GM12878 (cell line): Measurements from ENCODE around the gene CRB1. TPM values are rescaled to one million over a fixed set of nuclear protein-coding genes. Genes with fewer than 3 reads are reported as not detected.

Experiments
- CHD2 ChIP-seq: IDR thresholded peaks from 2 replicates; pipeline ENCODE4 v1.6.1; 2011; ENCODE audit warnings: low read depth, low read length, improper control_type of control experiment, borderline replicate concordance
- ESRRA ChIP-seq: IDR thresholded peaks from 2 replicates; pipeline ENCODE4 v1.6.1; 2012; ENCODE audit warnings: mild to moderate bottlenecking, low read length, improper control_type of control experiment
- JUND ChIP-seq: IDR thresholded peaks from 2 replicates; pipeline ENCODE4 v1.6.1; 2012; ENCODE audit warnings: low read depth, mild to moderate bottlenecking, low read length, improper control_type of control experiment, moderate library complexity
- KDM1A ChIP-seq: fragments of 200-600 bp; sonication (generic); IDR thresholded peaks from 2 replicates; pipeline ENCODE4 v1.6.1; 2016; ENCODE audit warnings: borderline replicate concordance
- MTA2 ChIP-seq: fragments of 450-650 bp; IDR thresholded peaks from 2 replicates; pipeline ENCODE4 v1.6.1; 2016; ENCODE audit warnings: low read depth, mild to moderate bottlenecking, moderate library complexity
- NRF1 ChIP-seq: conservative IDR thresholded peaks from 2 replicates; pipeline ENCODE4 v1.6.1; 2011; ENCODE audit warnings: mild to moderate bottlenecking, low read depth, low read length, improper control_type of control experiment
- PAX5 ChIP-seq: IDR thresholded peaks from 2 replicates; pipeline ENCODE4 v1.6.1; 2011; ENCODE audit warnings: low read depth, low read length, borderline replicate concordance
- POLR2AphosphoS5 ChIP-seq: IDR thresholded peaks from 2 replicates; pipeline ENCODE4 v1.6.1; 2011; ENCODE audit warnings: mild to moderate bottlenecking, low read length, inconsistent platforms
- RFX5 ChIP-seq: IDR thresholded peaks from 2 replicates; pipeline ENCODE4 v1.6.1; 2011; ENCODE audit warnings: low read depth, low read length, improper control_type of control experiment
- ZNF207 ChIP-seq: fragments of 450-650 bp; IDR thresholded peaks from 2 replicates; pipeline ENCODE4 v1.6.1; 2014; ENCODE audit warnings: antibody characterized with exemption, mild to moderate bottlenecking, borderline replicate concordance
- polyA plus RNA-seq, 11 experiments: library from polyadenylated mRNA; depleted of rRNA in 4 of 11; unstranded in 6 of 11; stranded (reverse) in 5 of 11; fragments of >200 nt; fragmentation: Nextera tagmentation in 4 of 11; fragmentation: Illumina TruSeq in 1 of 11; extraction: Ambion mirVana in 4 of 11; extraction: Trizol in 1 of 11; gene quantifications; 1 replicate in 1 of 11; 2 replicates in 10 of 11; pipeline versions ENCODE4 v1.2.1 to v1.2.3, GENCODE V29; 2011 to 2016; ENCODE audit warnings: inconsistent platforms in 2 of 11, missing spikeins in 2 of 11, low read depth in 1 of 11
- total RNA-seq, 4 experiments: library from RNA; depleted of rRNA in 3 of 4; stranded (reverse); fragments of >200 nt in 3 of 4; fragmentation: Illumina TruSeq in 1 of 4; extraction: Trizol in 1 of 4; gene quantifications; 2 replicates each; pipeline versions ENCODE4 v1.2.1 to v1.2.3, GENCODE V29; 2013 to 2021
- TF ChIP-seq, protein P1 (sequence below): IDR thresholded peaks from 2 replicates; pipeline ENCODE4 v1.6.1; 2012; ENCODE audit warnings: improper control_type of control experiment, low read depth, low read length; ENCODE audit not compliant: insufficient replicate concordance
- TF ChIP-seq, protein P2 (sequence below): IDR thresholded peaks from 2 replicates; pipeline ENCODE4 v1.6.1; 2012; ENCODE audit warnings: low read depth, low read length, improper control_type of control experiment

CRB1 gene
- total and polyA plus RNA-seq, 10 of the 15 experiments (the other 5 are each of a cell fraction or from before 2014, with no cell fraction given) = 0.06 to 0.10 (median 0.06) TPM; not detected in 7

DNA sequence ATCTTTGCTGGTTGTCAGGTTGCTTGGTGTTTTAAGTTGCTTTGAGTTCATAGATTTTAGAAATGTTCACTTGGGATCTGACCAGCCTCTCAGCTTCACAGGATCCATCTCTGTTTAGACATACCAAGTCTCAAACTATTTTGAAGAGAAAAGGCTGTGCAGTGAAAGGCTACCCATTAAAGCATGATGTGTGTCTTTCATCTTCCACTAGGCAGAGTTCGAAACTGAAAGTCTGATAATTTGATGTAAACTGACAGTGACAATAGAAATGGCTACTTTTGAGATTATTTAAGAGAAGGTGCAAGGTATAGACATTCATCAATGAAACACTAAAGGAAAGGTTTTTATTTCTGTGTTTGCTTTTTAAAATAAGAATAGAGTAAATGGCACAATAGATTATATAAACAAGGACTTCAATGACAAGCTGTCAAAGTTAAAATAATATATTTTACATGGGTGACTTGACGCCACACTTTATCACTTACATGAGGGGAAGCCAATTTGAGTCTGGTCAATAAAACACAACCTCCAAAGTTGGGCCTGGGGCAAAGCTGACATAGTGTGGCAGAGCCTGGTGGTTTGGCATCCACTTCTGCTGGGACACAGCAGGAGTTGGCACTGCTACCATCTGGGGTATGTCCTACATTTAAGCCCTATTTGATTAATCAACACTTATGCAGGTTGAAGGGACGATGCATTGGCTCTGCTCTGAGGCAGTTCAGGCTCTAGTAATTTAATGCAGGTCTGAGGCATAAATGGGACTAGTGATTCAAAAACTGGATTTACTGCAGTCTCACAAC lies 197.7 kb downstream of the CRB1 start (continued):
- TF ChIP-seq, protein P1, sequence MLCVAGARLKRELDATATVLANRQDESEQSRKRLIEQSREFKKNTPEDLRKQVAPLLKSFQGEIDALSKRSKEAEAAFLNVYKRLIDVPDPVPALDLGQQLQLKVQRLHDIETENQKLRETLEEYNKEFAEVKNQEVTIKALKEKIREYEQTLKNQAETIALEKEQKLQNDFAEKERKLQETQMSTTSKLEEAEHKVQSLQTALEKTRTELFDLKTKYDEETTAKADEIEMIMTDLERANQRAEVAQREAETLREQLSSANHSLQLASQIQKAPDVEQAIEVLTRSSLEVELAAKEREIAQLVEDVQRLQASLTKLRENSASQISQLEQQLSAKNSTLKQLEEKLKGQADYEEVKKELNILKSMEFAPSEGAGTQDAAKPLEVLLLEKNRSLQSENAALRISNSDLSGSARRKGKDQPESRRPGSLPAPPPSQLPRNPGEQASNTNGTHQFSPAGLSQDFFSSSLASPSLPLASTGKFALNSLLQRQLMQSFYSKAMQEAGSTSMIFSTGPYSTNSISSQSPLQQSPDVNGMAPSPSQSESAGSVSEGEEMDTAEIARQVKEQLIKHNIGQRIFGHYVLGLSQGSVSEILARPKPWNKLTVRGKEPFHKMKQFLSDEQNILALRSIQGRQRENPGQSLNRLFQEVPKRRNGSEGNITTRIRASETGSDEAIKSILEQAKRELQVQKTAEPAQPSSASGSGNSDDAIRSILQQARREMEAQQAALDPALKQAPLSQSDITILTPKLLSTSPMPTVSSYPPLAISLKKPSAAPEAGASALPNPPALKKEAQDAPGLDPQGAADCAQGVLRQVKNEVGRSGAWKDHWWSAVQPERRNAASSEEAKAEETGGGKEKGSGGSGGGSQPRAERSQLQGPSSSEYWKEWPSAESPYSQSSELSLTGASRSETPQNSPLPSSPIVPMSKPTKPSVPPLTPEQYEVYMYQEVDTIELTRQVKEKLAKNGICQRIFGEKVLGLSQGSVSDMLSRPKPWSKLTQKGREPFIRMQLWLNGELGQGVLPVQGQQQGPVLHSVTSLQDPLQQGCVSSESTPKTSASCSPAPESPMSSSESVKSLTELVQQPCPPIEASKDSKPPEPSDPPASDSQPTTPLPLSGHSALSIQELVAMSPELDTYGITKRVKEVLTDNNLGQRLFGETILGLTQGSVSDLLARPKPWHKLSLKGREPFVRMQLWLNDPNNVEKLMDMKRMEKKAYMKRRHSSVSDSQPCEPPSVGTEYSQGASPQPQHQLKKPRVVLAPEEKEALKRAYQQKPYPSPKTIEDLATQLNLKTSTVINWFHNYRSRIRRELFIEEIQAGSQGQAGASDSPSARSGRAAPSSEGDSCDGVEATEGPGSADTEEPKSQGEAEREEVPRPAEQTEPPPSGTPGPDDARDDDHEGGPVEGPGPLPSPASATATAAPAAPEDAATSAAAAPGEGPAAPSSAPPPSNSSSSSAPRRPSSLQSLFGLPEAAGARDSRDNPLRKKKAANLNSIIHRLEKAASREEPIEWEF = no peak
- TF ChIP-seq CHD2 (no peak), NRF1 (no peak), PAX5 (no peak), ZNF207 (no peak), POLR2AphosphoS5 (no peak), RFX5 (no peak), KDM1A (no peak), JUND (no peak), ESRRA (no peak), MTA2 (no peak)
- TF ChIP-seq, protein P2, sequence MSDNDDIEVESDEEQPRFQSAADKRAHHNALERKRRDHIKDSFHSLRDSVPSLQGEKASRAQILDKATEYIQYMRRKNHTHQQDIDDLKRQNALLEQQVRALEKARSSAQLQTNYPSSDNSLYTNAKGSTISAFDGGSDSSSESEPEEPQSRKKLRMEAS = no peak
